HEK293 (cell line): Measurements from ENCODE around the gene NBPF11.
"Not testable (repeated sequence)": the region's sequence is repeated elsewhere in the genome, so short reads cannot be mapped to it uniquely, and the experiment has no call there.

ENCODE experiments used
- CTCF ChIP-seq: fragments of 450-650 bp; formaldehyde crosslinking; IDR thresholded peaks from 2 replicates; pipeline ENCODE4 v1.5.1; 2016; ENCODE audit warnings: missing biosample characterization, missing genetic modification characterization
- KLF17 ChIP-seq: fragments of 450-650 bp; formaldehyde crosslinking; IDR thresholded peaks from 2 replicates; pipeline ENCODE4 v1.5.1; 2016; ENCODE audit warnings: missing biosample characterization, missing genetic modification characterization
- KLF8 ChIP-seq: fragments of 450-650 bp; formaldehyde crosslinking; IDR thresholded peaks from 2 replicates; pipeline ENCODE4 v1.5.1; 2016; ENCODE audit warnings: missing biosample characterization, missing genetic modification characterization
- OSR2 ChIP-seq: fragments of 450-650 bp; formaldehyde crosslinking; IDR thresholded peaks from 2 replicates; pipeline ENCODE4 v1.5.1; 2016; ENCODE audit warnings: missing biosample characterization, missing genetic modification characterization
- PRDM10 ChIP-seq: fragments of 450-650 bp; formaldehyde crosslinking; IDR thresholded peaks from 2 replicates; pipeline ENCODE4 v1.5.1; 2016; ENCODE audit warnings: missing biosample characterization, missing genetic modification characterization
- REST ChIP-seq: fragments of 450-650 bp; formaldehyde crosslinking; IDR thresholded peaks from 2 replicates; pipeline ENCODE4 v1.5.1; 2016; ENCODE audit warnings: missing biosample characterization, missing genetic modification characterization
- ZBTB21 ChIP-seq: fragments of 450-650 bp; formaldehyde crosslinking; IDR thresholded peaks from 2 replicates; pipeline ENCODE4 v1.5.1; 2017; ENCODE audit warnings: missing biosample characterization, missing genetic modification characterization
- ZBTB26 ChIP-seq: fragments of 450-650 bp; formaldehyde crosslinking; optimal IDR thresholded peaks from 2 replicates; pipeline ENCODE3; 2016; ENCODE audit warnings: missing biosample characterization, mild to moderate bottlenecking, missing genetic modification characterization
- ZNF184 ChIP-seq: fragments of 450-650 bp; IDR thresholded peaks from 2 replicates; pipeline ENCODE4 v1.5.1; 2018; ENCODE audit warnings: missing biosample characterization, mild to moderate bottlenecking, missing genetic modification characterization
- ZNF501 ChIP-seq: fragments of 450-650 bp; formaldehyde crosslinking; IDR thresholded peaks from 2 replicates; pipeline ENCODE4 v1.5.1; 2016; ENCODE audit warnings: missing biosample characterization, missing genetic modification characterization
- ZNF571 ChIP-seq: fragments of 450-650 bp; formaldehyde crosslinking; IDR thresholded peaks from 2 replicates; pipeline ENCODE4 v1.5.0; 2017; ENCODE audit warnings: missing biosample characterization, missing genetic modification characterization

- TF ChIP-seq ZNF501 (tag by site-specific recombination); OSR2; PRDM10 (tag by site-specific recombination); ZBTB21 (tag by site-specific recombination); ZNF571 (tag by site-specific recombination); KLF17 (tag by site-specific recombination); KLF8 (tag by site-specific recombination); REST (tag by site-specific recombination); ZBTB26 (tag by site-specific recombination); CTCF; ZNF184 (tag by site-specific recombination): not testable (repeated sequence)
Measured at GRCh38 chr1:148081205-148081604, 70.9 kb downstream of the NBPF11 start.
